Naive B cell (primary cell): ENCODE data around the gene CCDC74A. TPM values are rescaled to one million over a fixed set of nuclear protein-coding genes. Genes with fewer than 3 reads are reported as not detected.
"Not testable (repeated sequence)": the region's sequence is repeated elsewhere in the genome, so short reads cannot be mapped to it uniquely, and the experiment has no call there.

Source experiments
- ATAC-seq, 2 donors: fragments of 150-1000 bp; cut with Tn5 transposase; 2 replicates each; pipeline ENCODE4 v1.10.0; 2021; ENCODE audit warnings: low read depth in 2 of 2, mild to moderate bottlenecking in 2 of 2, moderate library complexity in 2 of 2
- DNase-seq: peaks from one replicate; pipeline ENCODE4 v3.0.0; 2022
- H3K27ac Mint-ChIP-seq, 6 donors: one replicate each; pipeline ENCODE4 v1.8.0; 2020 to 2022; ENCODE audit warnings: mild to moderate bottlenecking in 6 of 6, mixed read lengths in 6 of 6, moderate library complexity in 5 of 6, inconsistent platforms in 2 of 6
- H3K27me3 Mint-ChIP-seq, 3 donors: one replicate each; pipeline ENCODE4 v1.8.0; 2021 to 2022; ENCODE audit warnings: mixed read lengths in 3 of 3, mild to moderate bottlenecking in 1 of 3
- H3K36me3 Mint-ChIP-seq, 2 donors: one replicate each; pipeline ENCODE4 v1.8.0; 2020 to 2022; ENCODE audit warnings: mixed read lengths in 2 of 2, inconsistent platforms in 1 of 2, mild to moderate bottlenecking in 1 of 2
- H3K4me1 Mint-ChIP-seq, 3 donors: one replicate each; pipeline ENCODE4 v1.8.0; 2020 to 2022; ENCODE audit warnings: mixed read lengths in 3 of 3, inconsistent platforms in 1 of 3, mild to moderate bottlenecking in 1 of 3, moderate library complexity in 1 of 3
- H3K4me3 Mint-ChIP-seq, 8 donors: one replicate each; pipeline ENCODE4 v1.8.0; 2020 to 2022; ENCODE audit warnings: mild to moderate bottlenecking in 8 of 8, mixed read lengths in 8 of 8, moderate library complexity in 8 of 8, inconsistent platforms in 2 of 8
- H3K9me3 Mint-ChIP-seq, 7 donors: one replicate each; pipeline ENCODE4 v1.8.0; 2020 to 2022; ENCODE audit warnings: mixed read lengths in 7 of 7, mild to moderate bottlenecking in 5 of 7, inconsistent platforms in 2 of 7, moderate library complexity in 1 of 7
- polyA plus RNA-seq, 6 donors: library from polyadenylated mRNA; unstranded; fragments of 300-500 nt; fragmentation: Illumina TruSeq; gene quantifications; one replicate each; pipeline ENCODE4 v1.2.3, GENCODE V29; 2021; ENCODE audit warnings: low read depth in 6 of 6

The CCDC74A gene
- polyA plus RNA-seq, 6 donors from 2014 or later: 0.27 TPM; not detected in 4

DNA sequence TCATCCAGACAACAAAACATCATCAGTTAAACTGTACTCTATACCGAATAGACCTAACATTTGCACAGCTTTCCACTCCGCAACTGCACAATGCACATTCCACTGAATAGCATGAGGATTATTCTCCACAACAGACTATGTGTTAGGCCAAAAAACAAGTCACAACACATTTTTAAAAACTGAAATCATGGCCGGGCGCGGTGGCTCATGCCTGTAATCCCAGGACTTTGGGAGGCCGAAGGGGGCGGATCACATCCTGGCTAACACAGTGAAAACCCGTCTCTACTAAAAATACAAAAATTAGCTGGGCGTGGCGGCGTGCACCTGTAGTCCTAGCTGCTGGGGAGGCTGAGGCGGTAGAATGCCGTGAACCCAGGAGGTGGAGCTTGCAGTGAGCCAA lies 11.2 kb downstream of the CCDC74A start:
- H3K9me3 Mint-ChIP-seq, H3K27ac Mint-ChIP-seq, ATAC-seq, H3K4me1 Mint-ChIP-seq, H3K36me3 Mint-ChIP-seq, H3K4me3 Mint-ChIP-seq, DNase-seq: not testable (repeated sequence)
- H3K27me3 Mint-ChIP-seq: peaks cover 0 to 28% (median 11%) of the 10 kb centered on the region in 3 donors

DNA sequence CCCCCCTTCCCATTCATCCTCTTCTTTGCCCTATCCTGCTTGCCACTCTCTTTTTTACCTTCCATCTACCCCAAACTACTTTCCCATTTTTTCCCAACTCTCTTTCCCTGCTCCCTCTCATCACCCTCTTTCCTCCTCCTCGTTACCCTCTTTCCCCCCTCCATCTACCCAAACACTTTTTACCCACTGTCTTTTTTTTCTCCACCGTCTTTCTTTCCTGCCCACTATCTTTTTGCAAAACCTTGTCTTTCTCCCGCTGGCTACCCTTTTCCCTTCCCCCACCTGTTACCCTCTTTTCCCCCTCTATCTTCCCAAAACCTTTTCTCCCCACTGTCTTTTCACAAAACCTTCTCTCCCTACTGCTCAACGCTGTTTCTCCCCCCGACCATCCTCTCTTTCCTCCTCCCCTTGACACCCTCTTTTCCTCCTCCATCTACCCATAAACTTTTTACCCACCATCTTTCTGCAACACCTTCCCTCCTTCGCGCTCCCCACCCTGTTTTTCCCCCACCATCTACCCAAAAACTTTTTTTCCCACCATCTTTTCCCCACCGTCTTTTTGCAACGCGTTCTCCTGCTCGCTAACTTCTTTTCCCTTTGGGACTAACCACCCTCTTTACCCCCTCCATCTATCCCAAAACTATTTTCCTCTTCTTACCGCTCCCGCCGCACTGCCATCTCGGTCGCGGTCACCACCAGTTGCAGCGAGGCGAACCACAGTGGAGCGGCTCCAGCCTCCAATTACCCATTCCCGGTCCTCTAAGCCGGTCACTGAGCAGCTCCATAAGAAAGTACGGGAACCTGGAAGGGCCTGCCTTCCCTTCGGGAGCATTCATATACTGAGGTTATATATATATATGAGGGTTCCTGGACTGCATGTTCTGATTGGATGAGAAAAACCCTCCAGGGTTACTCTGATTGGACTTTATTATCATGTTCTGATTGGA lies 15.0 kb downstream of the CCDC74A start:
- DNase-seq (no peak), ATAC-seq (no peak)
- Mint-ChIP-seq H3K36me3 (no peaks in the 10 kb centered on the region), H3K27ac (no peak overlapping the region), H3K9me3 (peaks cover 0 to 4% (median 0%) of the 10 kb centered on the region in 7 donors), H3K4me1 (no peaks in the 10 kb centered on the region), H3K4me3 (no peak overlapping the region), H3K27me3 (peaks cover 0 to 34% (median 19%) of the 10 kb centered on the region in 3 donors)

DNA sequence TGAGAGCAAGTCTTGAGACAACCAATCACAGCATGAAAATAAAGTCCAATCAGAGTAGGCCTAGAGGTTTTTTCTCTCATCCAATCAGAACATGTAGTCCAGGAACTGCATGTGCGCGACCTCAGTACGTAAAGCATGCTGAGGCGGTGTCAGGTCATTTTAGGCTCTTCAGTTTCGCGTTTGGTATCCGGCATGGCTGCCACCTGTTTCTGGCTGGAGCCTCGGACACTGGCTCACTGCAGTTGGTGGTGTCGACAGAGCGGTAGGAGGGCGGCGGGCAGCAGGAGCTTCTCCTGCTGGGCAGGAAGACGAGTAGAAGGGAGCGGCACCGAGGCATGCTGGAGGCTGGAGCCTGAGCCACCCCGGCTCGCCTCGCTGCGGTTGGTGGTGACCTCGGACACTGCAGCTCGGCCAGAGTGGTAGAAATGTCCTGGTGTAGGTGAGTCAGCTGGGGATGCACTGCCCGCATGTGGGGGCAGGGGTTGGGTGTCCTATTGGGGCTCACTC lies 15.8 kb downstream of the CCDC74A start:
- no peaks in the 10 kb centered on the region for H3K4me1 Mint-ChIP-seq
- H3K9me3 Mint-ChIP-seq: peaks cover 0 to 4% (median 0%) of the 10 kb centered on the region in 7 donors
- H3K36me3 Mint-ChIP-seq: no peaks in the 10 kb centered on the region
- no peak overlapping the region for H3K4me3 Mint-ChIP-seq
- H3K27ac Mint-ChIP-seq: no peak overlapping the region
- ATAC-seq (no peak), DNase-seq (no peak)
- peaks cover 0 to 33% (median 19%) of the 10 kb centered on the region in 3 donors for H3K27me3 Mint-ChIP-seq

DNA sequence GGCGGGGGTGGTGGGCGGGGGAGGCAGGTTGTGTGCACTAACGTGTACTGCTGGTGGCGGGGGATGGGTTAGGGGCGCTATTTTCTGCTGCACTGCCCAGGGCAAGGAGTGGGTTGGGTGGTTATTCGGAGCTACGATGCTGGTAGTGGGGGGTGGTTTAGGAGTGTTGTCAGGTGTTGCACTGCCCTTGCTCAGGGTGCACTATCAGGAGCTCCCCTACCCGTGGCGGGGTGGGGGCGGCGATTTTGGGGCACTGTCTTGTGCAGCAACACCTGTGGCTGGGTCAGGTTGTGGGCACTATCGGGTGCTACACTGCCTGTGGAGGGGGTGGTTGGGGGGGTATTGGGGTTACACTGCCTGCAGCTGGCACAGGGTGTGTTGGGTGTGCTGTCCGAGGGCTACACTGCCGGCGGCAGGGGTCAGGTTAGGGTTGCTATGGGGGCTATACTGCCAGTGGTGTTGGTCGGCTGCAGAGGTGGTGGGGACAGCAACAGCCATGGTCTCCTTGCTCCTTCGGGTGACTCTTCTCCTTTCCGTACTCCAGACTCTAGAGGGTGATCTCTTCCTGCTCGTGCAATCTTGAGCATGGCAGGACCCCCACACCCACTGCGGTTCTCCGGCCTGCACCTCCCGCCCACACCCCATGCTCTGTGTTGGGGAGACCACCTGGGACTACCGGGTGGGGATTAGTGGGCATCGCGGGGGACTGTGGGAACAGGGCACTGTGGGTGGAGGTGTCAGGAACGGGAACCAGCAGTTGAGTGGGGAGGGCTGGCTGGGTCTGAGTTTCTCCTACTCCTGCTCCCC lies 16.5 kb downstream of the CCDC74A start:
- Mint-ChIP-seq H3K4me3 (peak overlapping the region in 1 of 8 donors; percentile 66), H3K27me3 (peaks cover 0 to 30% (median 19%) of the 10 kb centered on the region in 3 donors)
- H3K36me3 Mint-ChIP-seq, ATAC-seq, H3K27ac Mint-ChIP-seq, DNase-seq, H3K9me3 Mint-ChIP-seq, H3K4me1 Mint-ChIP-seq: not testable (repeated sequence)

DNA sequence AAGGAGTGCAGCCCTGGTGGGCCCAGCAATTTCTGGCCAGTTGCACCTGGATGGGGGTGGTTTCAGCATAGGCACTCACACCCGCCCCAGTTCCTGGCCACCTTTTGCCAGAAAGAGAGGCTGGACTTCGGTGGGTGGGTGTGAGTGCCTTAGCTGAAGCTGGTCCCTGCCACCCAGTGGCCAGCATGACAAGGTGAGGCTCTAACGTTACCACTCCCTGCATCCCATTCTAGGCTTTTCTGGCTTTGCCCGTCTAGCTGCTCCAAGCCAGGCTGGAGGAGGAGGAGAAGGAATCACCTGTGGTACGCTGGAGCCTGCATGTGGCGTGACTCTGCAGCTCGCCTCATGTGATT lies 17.1 kb downstream of the CCDC74A start:
- H3K27me3 Mint-ChIP-seq: peaks cover 0 to 30% (median 19%) of the 10 kb centered on the region in 3 donors
- not testable (repeated sequence) for ATAC-seq, H3K36me3 Mint-ChIP-seq, H3K4me1 Mint-ChIP-seq, H3K27ac Mint-ChIP-seq, DNase-seq, H3K9me3 Mint-ChIP-seq, H3K4me3 Mint-ChIP-seq

DNA sequence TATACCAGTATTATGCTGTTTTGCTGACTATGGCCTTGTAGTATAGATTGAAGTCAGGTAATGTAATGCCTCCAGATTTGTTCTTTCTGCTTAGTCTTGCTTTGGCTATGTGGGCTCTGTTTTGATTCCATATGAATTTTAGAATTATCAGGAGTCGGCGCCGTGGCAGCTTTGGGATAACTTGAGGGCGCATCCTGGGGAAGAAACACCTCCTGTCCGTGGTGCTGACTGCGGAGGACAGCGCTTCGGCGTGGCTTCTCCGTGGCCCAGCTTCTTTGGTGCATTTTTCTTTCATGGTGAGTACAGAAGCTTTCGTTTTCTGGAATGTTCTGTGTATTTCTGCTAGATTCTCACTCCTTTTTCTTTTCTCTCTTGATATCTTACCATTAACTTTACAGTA lies 25.2 kb downstream of the CCDC74A start:
- Mint-ChIP-seq H3K9me3 (peaks cover 0 to 3% (median 0%) of the 10 kb centered on the region in 7 donors), H3K4me3 (no peak overlapping the region), H3K27me3 (peaks cover 31 to 60% (median 41%) of the 10 kb centered on the region in 3 donors), H3K27ac (no peak overlapping the region), H3K36me3 (no peaks in the 10 kb centered on the region), H3K4me1 (no peaks in the 10 kb centered on the region)
- no peak for DNase-seq
- ATAC-seq: no peak

DNA sequence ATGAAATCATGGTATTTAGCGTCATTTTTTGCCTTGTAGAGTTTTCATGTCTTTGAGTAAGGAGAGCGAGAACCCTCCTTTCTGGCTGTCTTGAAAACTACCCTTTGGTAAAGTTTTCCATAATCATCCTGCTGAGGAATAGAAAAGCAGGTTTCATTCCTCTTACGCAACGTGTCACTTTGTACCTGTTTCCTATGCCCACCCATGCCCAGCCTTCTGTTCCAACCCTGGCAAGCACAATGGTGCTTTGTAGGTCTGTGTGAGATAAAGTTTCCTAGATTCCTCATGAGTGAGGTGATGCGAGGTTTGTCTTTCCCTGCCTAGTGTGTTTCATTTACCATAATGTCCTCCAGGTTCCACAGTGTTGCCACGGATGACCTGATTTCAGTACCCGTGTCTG lies 29.3 kb downstream of the CCDC74A start:
- no peak overlapping the region for H3K27ac Mint-ChIP-seq
- H3K4me3 Mint-ChIP-seq: no peak overlapping the region
- peaks cover 34 to 58% (median 39%) of the 10 kb centered on the region in 3 donors for H3K27me3 Mint-ChIP-seq
- peaks cover 0 to 2% (median 0%) of the 10 kb centered on the region in 7 donors for H3K9me3 Mint-ChIP-seq
- DNase-seq: no peak
- ATAC-seq: no peak
- H3K36me3 Mint-ChIP-seq: no peaks in the 10 kb centered on the region
- H3K4me1 Mint-ChIP-seq: no peaks in the 10 kb centered on the region

DNA sequence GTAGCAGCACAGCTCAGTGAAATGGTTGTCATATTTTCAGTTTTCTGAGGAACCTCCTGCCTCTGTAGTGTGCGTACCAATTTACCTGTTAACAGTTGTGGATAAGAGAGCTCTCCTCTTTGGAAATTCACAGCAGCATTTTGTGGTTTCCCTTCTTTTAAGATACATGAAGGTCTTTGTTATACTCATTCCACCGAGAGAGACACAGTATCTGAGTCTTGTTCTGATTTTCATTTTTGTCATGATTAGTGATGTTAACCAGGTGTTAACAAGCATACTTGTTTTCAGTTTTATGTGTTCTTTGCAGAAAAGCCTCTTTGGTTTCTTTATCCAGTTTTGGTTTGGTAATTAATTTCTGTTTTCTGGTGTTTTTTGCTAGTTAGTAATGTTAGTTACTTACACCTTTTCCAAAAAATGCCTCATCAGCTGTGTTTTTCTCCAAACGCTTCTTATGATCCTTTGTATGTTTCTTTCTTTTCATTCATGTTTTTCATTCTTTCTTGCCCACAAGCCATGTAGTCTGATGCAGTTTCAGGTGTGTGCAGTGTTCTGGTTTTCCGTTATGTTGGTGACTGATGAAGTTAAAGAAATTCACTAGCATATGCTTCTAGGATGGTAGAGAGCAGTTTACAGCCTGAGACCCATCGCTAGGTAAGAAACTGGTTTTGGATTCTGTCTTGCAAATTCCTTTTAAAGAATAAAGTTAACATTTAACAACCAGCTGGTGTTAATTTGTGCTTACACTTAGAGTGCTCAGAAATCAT lies 30.1 kb downstream of the CCDC74A start:
- peaks cover 0 to 6% (median 0%) of the 10 kb centered on the region in 7 donors for H3K9me3 Mint-ChIP-seq
- no peaks in the 10 kb centered on the region for H3K4me1 Mint-ChIP-seq

DNA sequence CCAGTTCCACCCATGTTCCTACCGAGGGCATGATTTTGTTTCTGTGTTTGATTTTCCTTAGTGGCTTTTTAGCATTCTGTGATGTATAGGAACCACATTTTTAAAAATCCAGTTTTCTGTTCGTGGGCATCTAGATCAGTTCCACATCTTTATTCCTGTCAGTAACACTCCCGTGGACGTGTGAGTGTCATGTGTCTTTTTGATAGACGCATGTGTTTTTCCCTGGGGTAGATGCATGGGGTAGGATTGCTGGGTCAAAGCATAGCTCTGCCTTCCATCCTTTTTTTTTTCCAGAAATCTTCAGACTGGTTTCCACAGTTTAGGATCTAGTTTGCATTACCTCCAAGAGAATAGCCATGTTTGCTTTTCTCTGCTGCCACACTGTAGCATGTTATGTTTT lies 38.7 kb downstream of the CCDC74A start:
- H3K36me3 Mint-ChIP-seq: no peaks in the 10 kb centered on the region
- no peak overlapping the region for H3K4me3 Mint-ChIP-seq
- H3K27ac Mint-ChIP-seq: no peak overlapping the region
- no peaks in the 10 kb centered on the region for H3K4me1 Mint-ChIP-seq
- ATAC-seq: no peak
- peaks cover 24 to 31% (median 28%) of the 10 kb centered on the region in 3 donors for H3K27me3 Mint-ChIP-seq
- peaks cover 0 to 11% (median 0%) of the 10 kb centered on the region in 7 donors for H3K9me3 Mint-ChIP-seq
- DNase-seq: no peak

More for the DNA sequence above, 30.1 kb downstream of the CCDC74A start:
- Mint-ChIP-seq H3K27ac (no peak overlapping the region), H3K4me3 (no peak overlapping the region), H3K27me3 (peaks cover 34 to 51% (median 39%) of the 10 kb centered on the region in 3 donors), H3K36me3 (no peaks in the 10 kb centered on the region)
- ATAC-seq (no peak), DNase-seq (no peak)

DNA sequence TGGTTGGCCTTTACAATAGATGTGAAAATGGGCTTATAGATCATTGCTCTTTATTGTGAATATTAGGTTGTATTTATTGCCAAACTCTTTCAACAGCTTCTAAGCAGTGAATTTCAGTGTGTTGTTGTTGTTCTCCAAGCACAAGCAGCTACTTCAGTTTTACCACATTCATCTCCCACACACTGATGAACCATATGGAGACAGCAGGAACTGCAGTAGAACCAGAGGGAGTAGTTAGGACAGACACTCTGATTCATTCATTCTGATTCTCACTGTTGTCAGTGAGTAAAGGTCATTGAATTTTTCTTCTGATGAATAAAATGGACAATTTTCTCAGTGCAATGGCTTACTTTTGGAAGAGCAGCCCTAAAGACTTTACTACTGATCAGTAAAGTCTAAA lies 40.2 kb downstream of the CCDC74A start:
- H3K27me3 Mint-ChIP-seq: peaks cover 27 to 31% (median 28%) of the 10 kb centered on the region in 3 donors

DNA sequence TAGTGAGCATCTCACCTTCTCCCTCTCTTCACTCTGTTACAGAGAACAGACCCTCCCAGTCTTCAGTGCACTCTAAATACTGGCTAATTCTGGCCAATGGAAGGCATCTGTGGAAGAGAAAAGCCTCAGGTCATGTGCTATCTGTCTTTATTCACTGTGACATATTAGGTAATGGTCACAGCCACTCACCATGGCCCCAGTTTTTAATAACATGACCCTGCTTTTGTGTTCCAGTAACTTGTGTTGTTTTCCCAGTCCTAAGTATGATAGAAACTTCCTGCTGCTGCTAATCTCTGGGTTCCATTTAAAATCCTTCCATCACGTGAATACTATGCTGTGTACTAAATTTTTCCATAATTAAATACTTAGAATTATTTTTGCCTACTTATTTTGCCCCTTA lies 40.7 kb downstream of the CCDC74A start:
- H3K27me3 Mint-ChIP-seq: peaks cover 28 to 34% (median 32%) of the 10 kb centered on the region in 3 donors
- not testable (repeated sequence) for H3K4me3 Mint-ChIP-seq, H3K9me3 Mint-ChIP-seq, H3K36me3 Mint-ChIP-seq, DNase-seq, ATAC-seq, H3K27ac Mint-ChIP-seq, H3K4me1 Mint-ChIP-seq

More for the DNA sequence above, 40.2 kb downstream of the CCDC74A start:
- Mint-ChIP-seq H3K4me1 (no peaks in the 10 kb centered on the region), H3K9me3 (peaks cover 0 to 5% (median 0%) of the 10 kb centered on the region in 7 donors), H3K4me3 (no peak overlapping the region), H3K27ac (no peak overlapping the region), H3K36me3 (no peaks in the 10 kb centered on the region)
- no peak for ATAC-seq
- DNase-seq: no peak

DNA sequence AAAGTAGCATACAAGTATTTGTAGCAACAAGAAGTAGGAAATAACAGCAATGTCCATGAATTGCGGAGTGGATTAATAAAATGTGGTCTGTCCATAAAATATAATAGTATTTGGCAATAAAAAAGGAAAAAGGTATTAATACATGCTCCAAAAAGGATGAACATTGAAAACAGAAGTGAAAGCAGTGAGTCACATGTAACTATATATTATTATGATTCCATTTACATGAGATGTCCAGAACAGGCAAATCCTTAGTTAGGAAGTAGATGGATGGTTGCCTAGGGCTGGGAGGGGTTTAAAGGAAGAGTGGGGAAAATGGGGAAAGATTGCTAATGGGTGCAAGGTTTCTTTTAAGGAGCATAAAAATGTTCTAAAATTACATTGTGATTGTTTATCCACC lies 44.5 kb downstream of the CCDC74A start:
- ATAC-seq (no peak), DNase-seq (no peak)
- H3K4me3 Mint-ChIP-seq: no peak overlapping the region
- H3K27me3 Mint-ChIP-seq: peaks cover 7 to 27% (median 21%) of the 10 kb centered on the region in 3 donors
- H3K36me3 Mint-ChIP-seq: no peaks in the 10 kb centered on the region
- no peaks in the 10 kb centered on the region for H3K4me1 Mint-ChIP-seq
- no peaks in the 10 kb centered on the region for H3K9me3 Mint-ChIP-seq
- H3K27ac Mint-ChIP-seq: no peak overlapping the region

DNA sequence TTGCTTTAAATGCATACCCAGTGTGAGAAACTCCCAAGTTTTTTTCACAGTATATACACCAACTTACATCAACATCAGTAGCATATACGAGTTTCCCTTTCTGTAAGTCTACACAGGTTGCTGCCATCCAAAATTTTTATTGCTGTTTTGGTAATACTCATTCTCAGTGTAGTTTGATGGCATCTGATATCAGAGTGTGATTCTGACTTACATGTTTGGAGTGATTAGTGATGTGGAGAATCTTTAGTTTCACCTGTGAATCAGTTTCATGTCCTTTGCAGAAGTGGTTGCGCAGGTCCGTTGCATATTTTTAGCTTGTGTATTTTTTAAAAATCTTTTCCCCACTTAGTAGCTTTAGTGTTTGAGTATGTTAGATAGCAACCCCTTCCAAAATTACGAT lies 50.1 kb downstream of the CCDC74A start:
- no peaks in the 10 kb centered on the region for H3K4me1 Mint-ChIP-seq
- H3K36me3 Mint-ChIP-seq: no peaks in the 10 kb centered on the region
- ATAC-seq (no peak), DNase-seq (no peak)
- peaks cover 38 to 60% (median 50%) of the 10 kb centered on the region in 3 donors for H3K27me3 Mint-ChIP-seq
- H3K4me3 Mint-ChIP-seq: no peak overlapping the region
- H3K27ac Mint-ChIP-seq: no peak overlapping the region
- no peaks in the 10 kb centered on the region for H3K9me3 Mint-ChIP-seq
